Prostate gland (tissue), 2 donors: ENCODE results near the gene LRRN3.

Experiments used
- POLR2A ChIP-seq: fragments of 450-650 bp; IDR thresholded peaks from one replicate; pipeline ENCODE4 v1.6.1; 2016; ENCODE audit warnings: antibody characterized with exemption, mild to moderate bottlenecking
- POLR2AphosphoS5 ChIP-seq: sonication (generic); formaldehyde crosslinking; IDR thresholded peaks from one replicate; pipeline ENCODE4 v1.6.1; 2017; ENCODE audit warnings: antibody characterized with exemption
- TF ChIP-seq, protein P1 (sequence below), 4 experiments: fragments of 200-600 bp in 2 of 4; fragments of 450-650 bp in 2 of 4; sonication (generic) in 2 of 4; IDR thresholded peaks; 1 replicate in 3 of 4; 2 replicates in 1 of 4; pipeline ENCODE4 v1.5.1; 2016 to 2019; ENCODE audit warnings: antibody characterized with exemption in 4 of 4, mild to moderate bottlenecking in 2 of 4, moderate library complexity in 2 of 4

DNA sequence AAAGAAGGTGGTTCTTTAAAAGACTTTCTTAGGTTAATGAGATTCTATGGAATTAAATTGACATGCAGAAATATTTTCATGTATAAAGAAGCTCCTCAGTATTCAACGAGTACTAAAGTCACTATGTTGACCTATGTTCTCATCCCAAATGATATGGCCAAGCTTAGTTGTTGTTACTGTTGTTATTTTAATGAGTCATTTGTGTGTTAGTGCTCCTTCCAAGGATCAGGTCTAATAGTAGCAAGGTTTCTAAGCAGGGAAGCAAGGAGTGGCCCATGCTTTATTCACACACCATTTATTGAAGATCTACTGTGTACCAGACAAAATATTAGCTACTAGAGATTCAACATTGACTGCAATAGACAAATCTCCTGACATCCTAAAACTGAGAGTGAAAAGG lies 41.9 kb downstream of the LRRN3 start:
- TF ChIP-seq POLR2A (no peak), POLR2AphosphoS5 (no peak)
- TF ChIP-seq, protein P1, sequence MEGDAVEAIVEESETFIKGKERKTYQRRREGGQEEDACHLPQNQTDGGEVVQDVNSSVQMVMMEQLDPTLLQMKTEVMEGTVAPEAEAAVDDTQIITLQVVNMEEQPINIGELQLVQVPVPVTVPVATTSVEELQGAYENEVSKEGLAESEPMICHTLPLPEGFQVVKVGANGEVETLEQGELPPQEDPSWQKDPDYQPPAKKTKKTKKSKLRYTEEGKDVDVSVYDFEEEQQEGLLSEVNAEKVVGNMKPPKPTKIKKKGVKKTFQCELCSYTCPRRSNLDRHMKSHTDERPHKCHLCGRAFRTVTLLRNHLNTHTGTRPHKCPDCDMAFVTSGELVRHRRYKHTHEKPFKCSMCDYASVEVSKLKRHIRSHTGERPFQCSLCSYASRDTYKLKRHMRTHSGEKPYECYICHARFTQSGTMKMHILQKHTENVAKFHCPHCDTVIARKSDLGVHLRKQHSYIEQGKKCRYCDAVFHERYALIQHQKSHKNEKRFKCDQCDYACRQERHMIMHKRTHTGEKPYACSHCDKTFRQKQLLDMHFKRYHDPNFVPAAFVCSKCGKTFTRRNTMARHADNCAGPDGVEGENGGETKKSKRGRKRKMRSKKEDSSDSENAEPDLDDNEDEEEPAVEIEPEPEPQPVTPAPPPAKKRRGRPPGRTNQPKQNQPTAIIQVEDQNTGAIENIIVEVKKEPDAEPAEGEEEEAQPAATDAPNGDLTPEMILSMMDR (IDR thresholded peaks at IDR 0.05): no peak
